ENCODE measurements around the gene ASCC1. TPM values are rescaled to one million over a fixed set of nuclear protein-coding genes. Genes with fewer than 3 reads are reported as not detected.

The ASCC1 gene
- total and polyA plus RNA-seq, 2 of the 4 experiments (the other 2 are of a cell fraction) = 15.9 to 21.0 TPM

GRCh38 chr10:72116372-72116771, 99.7 kb downstream of the ASCC1 start:
- H3K4me1 ChIP-seq (ENCODE audit: control insufficient read depth, insufficient read depth, low read length) = no peaks in the 10 kb centered on the region
- no peak overlapping the region for H3K27ac ChIP-seq (ENCODE audit: insufficient read depth, low read length)
- ATAC-seq (ENCODE audit: low read depth) = no peak
- WGBS, 2 experiments (ENCODE audit: extremely low coverage in 2 of 2, insufficient read length in 1 of 2) = no CpG with 5 or more reads among the region's 2 CpGs
- no peak overlapping the region for H4K91ac ChIP-seq (ENCODE audit: insufficient read depth, low read depth, low read length)
- CTCF ChIA-PET = no interaction called here
- no peaks in the 10 kb centered on the region for H4K20me1 ChIP-seq (ENCODE audit: insufficient read depth, low read length)
- no peak overlapping the region for H2BK5ac ChIP-seq (ENCODE audit: low read depth, low read length, poor library complexity, severe bottlenecking)
- in situ Hi-C loops (cut with MboI; ENCODE audit: low sequenced_read_pairs) (no loop called here), intact Hi-C loops (cut with micrococcal nuclease) (no loop called here), dilution Hi-C loops (cut with HindIII; ENCODE audit: low sequenced_read_pairs, unreplicated experiment) (no loop called here)
- no peak overlapping the region for H4K8ac ChIP-seq (ENCODE audit: low read depth in 2 of 2, low read length in 2 of 2)
- no peak overlapping the region for H3K9ac ChIP-seq (ENCODE audit: low read depth, low read length)
- no peak overlapping the region for H2AK5ac ChIP-seq (ENCODE audit: low read depth, low read length)
- no peak overlapping the region for H3K18ac ChIP-seq (ENCODE audit: low read depth, low read length)
- H3K9me3 ChIP-seq (ENCODE audit: control insufficient read depth, insufficient read depth, low read length) = no peaks in the 10 kb centered on the region
- no peak for TF ChIP-seq USF2 (IDR thresholded peaks at IDR 0.05; ENCODE audit: low read depth, low read length)
- no peak for TF ChIP-seq RAD21 (IDR thresholded peaks at IDR 0.05; ENCODE audit: low read length)
- no peak for TF ChIP-seq BHLHE40 (IDR thresholded peaks at IDR 0.05; ENCODE audit: low read depth, low read length)
- TF ChIP-seq POLR2A (IDR thresholded peaks at IDR 0.05; ENCODE audit: low read depth, low read length) = no peak
- H3K27me3 ChIP-seq (ENCODE audit: control insufficient read depth, insufficient read depth, low read length) = no peaks in the 10 kb centered on the region
- no peak overlapping the region for H4K5ac ChIP-seq (ENCODE audit: low read depth, low read length)
- no peaks in the 10 kb centered on the region for H3K79me1 ChIP-seq (ENCODE audit: low read depth in 1 of 2, low read length in 2 of 2)
- no peak overlapping the region for H2BK120ac ChIP-seq (ENCODE audit: low read depth, low read length)
- H3K23ac ChIP-seq (ENCODE audit: low read depth, low read length) = no peak overlapping the region
- H2BK20ac ChIP-seq (ENCODE audit: low read depth, low read length) = no peak overlapping the region
- H2AFZ ChIP-seq (replicated peaks; ENCODE audit: low read length, poor library complexity) = no peak overlapping the region
- H2AK9ac ChIP-seq (replicated peaks; ENCODE audit: low read depth, low read length, poor library complexity) = no peak overlapping the region
- no TSS peak for BruUV-seq (replicated peaks)
- no peak for DNase-seq
- H3K56ac ChIP-seq (ENCODE audit: extremely low read depth, insufficient read depth, low read length) = no peak overlapping the region
- POLR2A ChIA-PET (ENCODE audit: unreplicated experiment) = no interaction called here
- no peak overlapping the region for H2BK15ac ChIP-seq (ENCODE audit: low read depth, low read length)
- no peak overlapping the region for H3K4me2 ChIP-seq (ENCODE audit: low read depth, low read length)
- H3K4me3 ChIP-seq (ENCODE audit: insufficient read depth, low read depth, low read length) = no peak overlapping the region
- no peak overlapping the region for H3K14ac ChIP-seq (replicated peaks; ENCODE audit: low read depth, low read length)
- no peaks in the 10 kb centered on the region for H3K9me1 ChIP-seq (ENCODE audit: insufficient read depth, low read length)
- 0 out of 2 replicates have a peak, but pooled peaks cover 1% of the 10 kb centered on the region for H3K36me3 ChIP-seq (ENCODE audit: control insufficient read depth, insufficient read depth, low read length)
- H3K4ac ChIP-seq (ENCODE audit: low read depth, low read length) = no peak overlapping the region

Data from IMR-90 (cell line).